Measurements from ENCODE around the gene FOXJ3.

- TF ChIP-seq EZH2phosphoT487 (IDR thresholded peaks at IDR 0.05; ENCODE audit: borderline replicate concordance): no peak
- TF ChIP-seq ZNF274 (IDR thresholded peaks at IDR 0.05; ENCODE audit: low read depth, low read length): no peak
- TF ChIP-seq RAD21 (IDR thresholded peaks at IDR 0.05; ENCODE audit: low read depth): no peak
Observed at GRCh38 chr1:42334240-42335049, 590 bp downstream of the FOXJ3 start.
